ENCODE results near the gene GSK3B.
"Not testable (repeated sequence)": the region's sequence is repeated elsewhere in the genome, so short reads cannot be mapped to it uniquely, and the experiment has no call there.

The GSK3B gene

DNA sequence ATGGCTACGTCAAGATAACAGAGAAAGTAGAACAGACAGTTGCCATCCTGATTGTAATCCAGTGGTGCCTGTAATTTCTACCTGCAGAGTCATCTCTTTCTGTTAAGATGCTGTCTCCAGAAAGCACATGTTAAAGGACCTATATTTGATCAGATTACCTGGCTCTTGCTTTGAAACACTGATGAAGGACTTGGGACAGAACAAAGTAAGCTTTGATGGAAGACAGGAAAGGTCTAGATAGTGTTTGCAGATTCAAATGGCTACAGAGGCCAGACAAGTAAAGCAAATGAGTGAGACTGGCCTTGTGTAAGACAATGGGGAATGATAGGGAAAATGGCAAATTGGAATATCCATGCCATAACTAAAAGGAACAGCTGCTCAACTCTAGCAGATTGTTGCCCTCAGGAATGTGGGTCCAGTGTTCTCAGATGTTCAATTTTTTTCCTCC lies 1.8 kb upstream of the GSK3B start:
- DNase-seq (ENCODE audit: low spot score), result no peak

DNA sequence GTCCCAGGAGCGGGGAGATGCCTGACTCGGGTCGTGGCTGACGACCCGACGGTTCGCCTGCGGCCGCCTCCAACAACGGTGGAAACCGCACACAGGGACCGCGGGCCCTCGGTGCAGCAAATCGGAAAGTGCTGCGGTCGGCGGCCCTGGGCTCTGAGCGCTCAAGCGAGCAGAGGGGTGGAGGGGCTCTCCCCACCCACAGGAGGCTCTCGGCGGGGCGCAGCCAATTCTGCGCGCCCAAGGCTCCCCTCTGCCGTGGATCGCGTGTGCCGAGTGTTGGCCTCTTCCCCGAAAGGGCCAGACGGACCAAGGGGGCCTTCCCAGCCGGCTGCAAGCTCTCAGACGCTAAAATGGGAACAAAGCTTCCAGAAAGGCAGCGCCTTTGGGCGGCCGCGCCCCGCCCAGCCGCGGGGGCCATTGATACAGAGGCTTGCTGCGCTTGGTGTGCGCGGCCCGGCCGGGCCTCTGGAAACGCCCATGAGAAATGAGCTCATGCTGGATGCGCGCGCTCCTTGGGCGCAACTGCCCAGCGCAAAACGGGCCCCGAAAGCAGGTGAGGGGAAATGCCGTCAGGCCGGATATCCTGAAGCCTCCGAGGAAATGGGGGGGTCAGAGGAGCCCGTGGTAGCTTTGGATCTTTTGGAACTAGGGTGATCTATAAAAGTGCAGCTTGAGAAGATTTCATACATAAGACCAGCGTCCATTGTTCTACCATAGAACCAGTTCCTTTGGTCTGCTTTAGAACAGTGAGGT lies 1.2 kb upstream of the GSK3B start:
- peak; percentile 78 for DNase-seq (ENCODE audit: low spot score)

DNA sequence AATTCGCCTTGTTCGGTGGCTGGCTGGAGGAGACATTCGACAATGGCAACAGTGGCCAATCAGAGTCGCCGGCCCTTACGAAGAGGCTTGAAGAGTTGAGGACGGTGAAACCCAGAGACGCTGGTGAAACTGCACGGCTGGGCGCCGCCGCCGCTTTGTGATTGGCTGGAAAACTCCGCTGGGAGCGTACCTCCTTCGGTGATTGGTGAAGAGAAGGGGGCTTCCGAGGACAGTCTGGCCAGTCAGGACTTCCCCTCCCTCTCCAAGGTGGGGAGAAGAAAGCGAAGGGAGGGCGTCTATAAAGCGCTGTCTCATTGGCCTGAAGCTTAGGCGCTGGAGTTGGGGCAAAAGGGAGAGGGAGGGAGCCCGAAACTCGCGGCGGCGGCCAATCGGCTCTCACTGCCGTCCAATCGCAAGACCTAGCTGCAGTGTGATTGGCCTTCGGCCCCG lies 554 bp upstream of the GSK3B start:
- peak; percentile 95 for DNase-seq (ENCODE audit: low spot score)

DNA sequence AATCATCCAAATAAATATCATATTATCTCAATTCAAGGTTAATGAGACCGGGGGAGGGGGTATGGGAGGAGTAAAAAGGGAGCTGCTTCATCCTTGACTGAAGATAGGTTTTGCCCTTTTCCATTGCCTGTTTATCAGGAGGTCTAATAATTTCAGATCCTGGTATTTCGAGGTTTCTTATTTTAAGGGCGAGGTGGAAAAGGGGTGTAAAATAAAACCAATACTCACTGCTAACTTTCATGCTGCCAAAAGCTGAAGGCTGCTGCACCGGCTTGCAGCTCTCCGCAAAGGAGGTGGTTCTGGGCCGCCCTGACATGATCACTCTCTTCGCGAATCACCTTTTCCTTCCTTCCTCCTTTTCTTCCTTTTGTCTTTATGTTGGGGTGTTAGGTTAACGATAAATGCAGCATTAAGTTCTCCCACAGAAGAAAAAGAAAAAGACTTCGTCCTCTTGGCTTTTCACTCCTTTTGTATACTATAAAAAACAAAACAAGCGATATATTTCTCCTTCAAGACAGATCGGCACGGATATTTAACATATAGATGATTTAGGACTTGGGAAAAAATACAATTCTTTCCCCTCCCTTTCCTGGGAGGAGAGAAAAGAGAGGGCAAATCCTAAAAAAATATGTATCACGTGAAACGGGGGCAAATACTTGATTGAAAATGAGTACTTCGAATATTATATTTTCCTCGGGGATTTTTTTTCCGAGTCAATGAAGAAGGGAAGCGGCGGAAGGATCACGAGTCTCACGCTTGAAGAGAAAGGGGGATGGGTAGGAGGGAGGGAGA lies 932 bp downstream of the GSK3B start:
- no peak for DNase-seq (ENCODE audit: low spot score)

DNA sequence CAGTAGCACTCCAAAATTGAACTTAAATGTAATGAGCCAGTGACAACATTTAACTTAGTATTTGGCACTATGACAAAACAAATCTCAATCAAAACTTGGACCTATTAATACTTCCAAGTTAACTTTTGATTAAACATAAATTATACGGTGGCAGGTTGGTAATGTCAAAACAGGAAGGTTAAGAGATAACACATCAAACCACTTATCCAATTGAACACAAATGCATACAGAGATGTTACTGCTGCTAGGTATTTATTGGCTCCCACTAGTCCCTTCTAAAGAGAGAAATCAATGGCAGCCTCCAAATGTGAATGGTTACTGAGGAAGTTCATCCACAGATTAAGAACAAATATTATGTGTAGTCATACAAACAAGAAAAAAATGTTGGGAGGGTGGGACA lies 1.8 kb downstream of the GSK3B start:
- no peak for DNase-seq (ENCODE audit: low spot score)

DNA sequence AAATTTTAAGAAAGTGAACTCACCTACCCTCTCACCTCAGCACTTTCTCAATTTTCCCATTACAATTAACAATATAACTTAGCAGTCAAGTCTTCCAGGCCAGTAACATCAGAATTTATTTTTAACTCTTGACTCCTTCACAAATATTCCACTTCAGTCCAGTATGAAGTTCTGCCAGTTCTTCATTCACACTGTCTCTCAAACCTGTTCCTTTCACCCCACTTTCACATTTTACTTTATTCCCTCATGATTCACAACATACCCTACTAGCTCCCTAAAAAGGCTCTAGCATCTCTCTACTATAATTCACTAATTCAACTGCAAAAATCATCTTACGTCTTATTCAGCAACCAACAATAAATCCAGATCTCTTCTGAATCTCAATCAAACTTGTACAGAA lies 3.8 kb downstream of the GSK3B start:
- no peak for DNase-seq (ENCODE audit: low spot score)

DNA sequence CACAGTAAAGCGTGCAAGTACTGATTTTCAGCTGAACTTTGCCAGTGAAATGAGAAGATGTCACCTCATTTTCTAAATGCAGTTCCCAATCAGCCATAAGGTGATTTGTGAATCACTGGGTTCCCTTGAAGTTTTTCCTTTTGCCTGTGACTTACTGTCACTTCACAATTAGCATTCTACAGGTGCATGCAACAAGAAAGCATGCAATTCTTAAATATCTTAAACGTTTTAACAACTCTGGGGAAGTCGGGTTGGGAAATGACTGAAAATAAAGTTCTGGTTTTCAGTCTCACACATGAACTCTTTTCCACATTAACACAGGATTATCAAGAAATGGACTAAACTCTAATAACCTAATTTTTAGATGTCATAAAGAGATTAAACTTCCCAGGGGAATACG lies 5.2 kb downstream of the GSK3B start:
- no peak for DNase-seq (ENCODE audit: low spot score)

DNA sequence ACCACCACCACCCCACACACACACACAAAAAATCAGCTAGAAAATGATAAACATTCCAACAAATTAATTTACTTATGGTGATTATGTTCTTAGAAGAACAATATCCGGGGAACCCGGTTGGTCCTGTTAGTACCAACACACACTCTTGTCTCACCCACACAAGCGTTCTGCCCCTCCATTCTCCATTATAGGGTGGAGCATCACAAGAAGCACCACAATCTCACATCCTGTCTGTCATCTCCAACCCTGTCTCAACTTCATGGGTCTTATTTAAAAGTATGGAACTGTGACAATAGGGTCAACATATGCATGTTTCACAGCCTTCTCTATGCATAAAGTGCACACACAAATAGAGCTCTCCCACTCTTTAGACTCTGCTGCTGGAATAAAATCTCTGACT lies 5.6 kb downstream of the GSK3B start:
- DNase-seq (ENCODE audit: low spot score), result no peak

DNA sequence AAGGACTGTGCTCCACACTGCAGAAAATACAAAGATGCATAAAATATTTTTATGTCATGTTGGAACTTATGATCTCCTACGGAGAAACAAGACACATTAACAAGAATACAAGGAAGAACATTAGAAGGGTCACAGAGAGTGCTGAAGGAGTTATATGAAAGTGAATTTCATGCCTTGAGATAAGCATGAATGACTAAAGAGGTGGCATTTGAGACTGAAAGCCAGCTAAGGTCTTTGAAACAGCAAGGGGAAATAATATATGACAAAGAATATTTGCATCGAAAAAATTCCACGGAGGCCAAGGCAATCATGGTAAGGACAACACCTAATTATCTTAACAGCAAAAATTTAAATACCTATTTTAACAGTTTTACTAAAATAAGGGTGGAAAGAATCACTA lies 12.5 kb downstream of the GSK3B start:
- DNase-seq (ENCODE audit: low spot score), result no peak

DNA sequence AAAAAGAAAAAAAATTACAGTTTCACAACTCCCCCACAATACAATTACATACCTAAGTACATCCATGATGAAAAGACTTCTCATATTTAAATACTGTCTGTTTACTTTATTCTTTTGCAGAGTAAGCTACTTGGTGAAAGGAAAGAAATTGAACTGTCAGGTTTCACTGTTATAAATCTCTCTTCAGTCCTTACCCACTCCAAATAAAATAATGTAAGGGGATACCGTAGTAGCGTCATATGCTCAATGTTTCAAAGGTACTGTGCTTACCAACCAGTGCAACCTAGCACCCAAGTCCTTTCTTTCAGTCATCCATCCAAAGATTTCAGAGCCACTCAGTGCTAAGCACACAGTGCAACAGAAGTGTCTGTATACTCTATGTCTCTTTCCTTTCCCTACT lies 13.4 kb downstream of the GSK3B start:
- no peak for DNase-seq (ENCODE audit: low spot score)

DNA sequence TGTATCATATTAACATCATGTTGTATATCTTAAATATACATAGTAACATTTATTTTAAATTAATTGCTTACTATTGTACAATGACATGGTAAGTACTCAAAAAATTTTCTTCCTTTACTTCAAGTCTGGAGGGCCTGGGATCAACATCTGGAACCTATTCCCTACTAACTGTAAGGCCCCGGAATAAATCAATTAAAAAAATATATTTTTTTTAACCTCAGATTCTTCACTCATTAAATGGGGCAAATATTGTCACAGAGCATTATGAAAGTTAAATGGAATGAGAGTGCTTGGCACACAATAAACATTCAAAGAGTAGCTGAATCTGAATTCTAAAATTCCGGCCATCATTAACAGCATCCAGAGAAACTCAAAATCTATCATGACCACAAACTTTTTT lies 16.5 kb downstream of the GSK3B start:
- DNase-seq (ENCODE audit: low spot score), result no peak

DNA sequence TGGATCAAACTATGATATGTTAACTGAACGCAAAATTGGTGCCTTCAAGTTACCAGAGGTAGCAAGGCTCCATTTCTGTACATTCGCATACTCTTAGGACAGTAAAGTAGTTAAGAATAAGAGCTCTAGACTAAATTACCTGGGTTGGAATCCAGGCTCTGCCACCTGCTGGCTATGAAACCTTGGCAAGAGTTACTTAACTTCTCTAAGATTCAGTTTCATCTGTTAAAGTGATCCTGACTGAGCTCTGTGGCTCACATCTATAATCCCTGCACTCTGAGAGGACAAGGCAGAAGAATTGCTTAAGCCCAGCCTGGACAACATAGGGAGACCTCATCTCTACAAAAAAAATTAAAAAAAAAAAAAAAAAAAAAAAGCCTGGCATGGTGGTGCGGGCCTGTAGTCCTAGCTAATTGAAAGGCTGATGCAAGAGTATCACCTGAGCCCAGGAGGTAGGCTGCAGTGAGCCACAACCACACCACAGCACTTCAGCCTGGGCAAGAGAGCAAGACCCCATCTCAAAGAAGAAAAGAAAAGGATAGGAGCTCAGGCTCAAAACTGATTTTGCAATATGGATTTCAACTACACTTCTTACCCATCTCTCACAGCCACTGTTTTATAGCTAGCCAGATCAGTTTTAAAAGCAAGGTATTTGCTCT lies 21.3 kb downstream of the GSK3B start:
- no peak for DNase-seq (ENCODE audit: low spot score)

DNA sequence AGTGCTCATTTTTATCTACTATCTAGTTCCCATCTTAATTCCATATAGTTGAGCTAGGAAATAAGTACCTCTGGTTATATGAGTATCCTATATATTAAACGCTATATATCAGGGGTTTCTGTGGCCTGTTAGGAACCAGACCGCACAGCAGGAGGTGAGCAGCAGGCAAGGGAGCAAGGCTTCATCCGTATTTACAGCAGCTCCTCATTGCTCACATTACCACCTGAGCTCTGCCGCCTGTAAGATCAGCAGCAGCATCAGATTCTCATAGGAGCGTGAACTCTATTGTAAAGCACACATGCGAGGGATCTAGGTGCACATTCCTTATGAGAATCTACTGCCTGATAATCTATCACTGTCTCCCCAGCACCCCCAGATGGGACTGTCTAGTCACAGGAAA lies 23.0 kb downstream of the GSK3B start:
- no peak for DNase-seq (ENCODE audit: low spot score)

DNA sequence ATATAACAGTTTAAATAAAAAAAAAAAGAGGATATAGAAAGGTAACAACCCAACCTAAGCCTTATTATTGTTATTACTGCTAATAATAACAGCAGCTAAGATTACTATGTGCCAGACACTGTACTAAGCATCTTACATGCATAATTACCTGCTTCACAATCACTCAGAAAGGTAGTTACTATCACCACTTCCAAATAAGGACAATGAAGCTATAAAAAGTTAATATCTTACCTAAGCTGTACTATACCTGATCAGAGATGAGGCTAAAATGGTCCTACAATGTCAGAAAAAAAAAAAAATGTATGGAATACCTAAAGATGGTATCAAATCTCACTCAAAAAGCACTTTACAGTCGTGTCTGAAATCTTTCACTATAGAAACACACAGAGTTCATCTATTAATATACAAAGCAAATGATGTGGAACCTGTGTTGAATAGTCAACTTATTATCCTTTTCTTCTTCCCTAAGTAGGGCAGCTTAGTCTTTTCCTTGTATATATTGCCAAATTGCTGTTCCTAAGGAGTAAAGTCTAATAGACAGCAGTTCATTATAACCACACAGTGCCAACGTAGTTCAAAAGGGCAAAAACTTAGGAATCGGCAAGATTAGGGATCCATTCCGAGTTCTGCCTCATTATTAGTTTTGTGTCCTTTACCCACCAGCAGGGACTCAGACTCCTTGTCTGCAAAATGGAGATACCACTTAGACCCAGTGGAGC lies 23.8 kb downstream of the GSK3B start:
- no peak for DNase-seq (ENCODE audit: low spot score)

DNA sequence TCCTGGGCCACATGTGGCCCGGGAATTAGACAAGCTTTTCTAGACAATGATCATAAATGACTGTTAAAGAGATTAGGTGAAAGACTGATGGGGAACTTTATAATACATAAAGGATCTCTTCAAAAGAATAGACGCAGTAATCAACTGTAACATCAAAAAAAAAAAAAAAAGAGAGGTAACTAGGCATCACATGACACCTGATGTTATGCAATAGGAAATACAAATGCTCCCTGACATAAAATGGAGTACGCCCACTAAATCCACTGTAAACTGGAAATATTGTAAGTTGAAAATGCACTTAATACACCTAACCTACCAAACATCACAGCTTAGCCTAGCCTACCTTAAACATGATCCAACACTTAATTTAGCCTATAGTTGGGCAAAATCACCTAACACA lies 27.2 kb downstream of the GSK3B start:
- no peak for DNase-seq (ENCODE audit: low spot score)

DNA sequence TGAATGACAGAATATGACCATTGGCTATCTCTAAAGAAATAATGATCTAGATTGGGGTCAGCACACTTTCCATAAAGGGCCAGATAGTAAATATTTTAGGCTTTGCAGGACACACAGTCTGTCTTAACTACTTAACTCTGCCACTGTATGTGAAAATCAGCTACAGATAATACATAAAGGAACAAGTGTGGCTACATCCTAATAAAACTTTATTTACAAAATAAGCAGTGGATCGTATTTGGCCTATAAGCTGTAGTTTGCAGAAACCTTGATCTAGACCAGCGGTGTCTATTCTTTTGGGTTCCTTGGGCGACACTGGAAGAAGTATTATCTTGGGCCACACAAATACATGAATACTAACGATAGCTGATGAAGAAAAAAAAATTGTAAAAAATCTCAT lies 27.6 kb downstream of the GSK3B start:
- DNase-seq (ENCODE audit: low spot score), result no peak

DNA sequence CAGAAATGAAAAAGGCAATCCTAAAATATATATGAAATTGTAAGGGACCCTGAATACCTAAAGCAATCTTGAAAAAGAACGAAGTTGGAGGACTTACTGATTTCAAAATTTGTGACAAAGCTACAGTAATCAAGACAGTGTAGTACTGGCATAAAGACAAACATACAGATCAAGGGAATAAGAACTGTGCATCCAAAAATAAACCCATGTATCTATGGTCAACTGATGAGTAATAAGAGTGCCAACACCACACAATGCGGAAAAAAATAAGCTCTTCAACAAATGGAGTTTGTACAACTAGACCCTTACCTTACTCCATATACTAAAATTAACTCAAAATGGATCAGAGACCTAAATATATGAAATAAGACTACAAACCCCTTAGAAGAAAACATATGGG lies 29.6 kb downstream of the GSK3B start:
- DNase-seq (ENCODE audit: low spot score), result no peak

DNA sequence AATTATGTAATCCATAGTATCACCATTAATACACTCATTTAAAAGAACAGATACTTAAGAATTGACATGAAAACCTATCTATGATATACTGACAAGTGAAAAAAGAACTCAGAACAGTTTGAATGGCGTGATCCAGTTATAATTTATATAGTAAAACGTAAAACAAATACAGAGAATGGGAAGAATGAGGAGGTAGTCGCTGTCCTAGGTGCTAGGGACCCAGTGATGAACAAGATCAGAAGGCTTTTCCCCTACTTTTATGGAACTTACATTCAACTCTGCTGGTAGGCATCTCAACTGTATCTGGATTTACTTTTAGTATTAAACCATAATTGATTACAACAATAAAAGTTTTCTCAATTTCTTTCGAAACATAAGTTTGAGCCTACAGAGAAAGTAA lies 31.8 kb downstream of the GSK3B start:
- no peak for DNase-seq (ENCODE audit: low spot score)

DNA sequence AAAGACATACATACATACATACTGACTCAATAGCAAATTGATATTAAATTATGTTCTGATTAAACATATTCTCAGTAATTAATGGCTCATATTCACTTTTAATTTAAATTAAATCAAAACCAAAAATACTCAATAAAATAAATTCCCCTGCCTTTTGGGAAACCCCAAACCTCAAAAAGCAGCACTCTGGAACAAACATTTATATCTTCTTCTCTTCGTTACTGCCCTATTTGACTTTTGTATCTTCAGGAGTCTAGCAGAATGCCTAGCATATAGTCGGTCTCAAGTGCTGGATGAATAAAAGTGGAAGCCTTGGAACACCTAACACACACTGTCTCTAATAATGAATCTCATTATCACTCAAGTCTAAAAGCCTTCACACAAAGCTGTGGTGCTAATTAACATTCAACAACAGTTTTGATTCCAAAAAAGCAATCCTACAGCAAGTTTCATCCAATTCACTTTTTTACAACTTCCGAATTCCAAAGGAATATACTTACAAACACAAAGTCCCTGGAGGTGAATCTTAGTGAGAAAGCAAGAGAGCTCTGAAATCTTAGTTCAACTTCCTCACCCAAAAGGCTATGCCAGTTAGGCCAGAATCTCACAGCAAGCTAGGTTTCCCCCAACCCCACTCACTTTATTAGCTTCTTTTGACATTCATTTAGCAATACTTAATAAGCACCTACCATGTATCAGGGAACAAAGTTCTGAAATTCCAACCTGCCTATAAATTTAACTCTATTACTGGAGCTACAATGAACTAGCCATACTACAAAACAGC lies 35.0 kb downstream of the GSK3B start:
- no peak for DNase-seq (ENCODE audit: low spot score)

DNA sequence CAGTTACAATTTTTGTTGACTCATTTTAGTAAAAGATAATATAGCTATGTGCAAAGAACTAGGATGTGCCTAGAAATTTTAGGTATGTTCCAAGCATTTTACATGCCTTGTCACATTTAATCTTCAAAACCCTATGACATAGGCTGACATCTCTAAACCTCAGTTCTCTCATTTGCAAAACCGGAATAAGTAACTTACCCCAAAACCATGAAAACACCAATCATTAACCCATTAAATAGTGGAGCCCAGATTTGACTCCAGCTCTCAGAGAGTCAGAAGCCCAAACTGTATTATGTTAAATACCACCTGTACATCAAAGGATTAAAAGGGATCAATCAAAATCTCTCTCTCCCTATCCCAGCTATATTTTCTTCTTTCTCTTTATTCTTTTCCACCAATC lies 36.6 kb downstream of the GSK3B start:
- no peak for DNase-seq (ENCODE audit: low spot score)

DNA sequence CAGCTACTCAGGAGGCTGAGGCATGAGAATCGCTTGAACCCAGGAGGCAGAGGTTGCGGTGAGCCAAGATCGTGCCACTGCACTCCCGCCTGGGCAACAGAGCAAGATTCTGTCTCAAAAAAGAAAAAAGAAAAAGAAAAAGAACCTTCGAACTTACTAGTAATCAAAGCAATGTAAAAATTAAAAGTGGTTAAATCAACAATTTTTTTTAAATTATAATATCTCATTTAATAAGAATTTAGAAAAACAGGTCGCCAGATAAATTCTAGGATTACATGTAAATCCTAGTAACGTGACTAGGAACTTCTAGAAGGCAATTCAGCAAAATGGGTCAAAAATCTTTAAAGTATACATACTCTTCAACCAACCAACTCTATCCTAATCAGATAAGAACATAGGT lies 37.2 kb downstream of the GSK3B start:
- DNase-seq (ENCODE audit: low spot score), result no peak

DNA sequence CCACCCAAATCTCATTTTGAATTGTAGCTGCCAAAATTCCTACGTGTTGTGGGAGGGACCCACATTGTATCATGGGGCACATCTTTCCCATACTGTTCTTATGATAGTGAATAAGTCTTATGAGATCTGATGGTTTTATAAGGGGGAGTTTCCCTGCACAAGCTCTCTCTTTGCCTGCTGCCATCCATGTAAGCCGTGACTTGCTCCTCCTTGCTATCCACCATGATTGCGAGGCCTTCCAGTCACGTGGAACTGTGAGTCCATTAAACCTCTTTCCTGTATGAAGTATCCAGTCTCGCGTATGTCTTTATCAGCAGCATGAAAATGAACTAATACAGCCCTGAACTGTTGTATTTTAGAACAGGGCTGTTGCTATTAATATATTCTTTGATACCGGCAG lies 40.6 kb downstream of the GSK3B start:
- DNase-seq (ENCODE audit: low spot score), result not testable (repeated sequence)
